ENCODE data around the gene LRP2. TPM values are rescaled to one million over a fixed set of nuclear protein-coding genes. Genes with fewer than 3 reads are reported as not detected.

The LRP2 gene
- total and polyA plus RNA-seq, 2 of the 8 experiments (the other 6 are each of a cell fraction or from before 2014, with no cell fraction given) = 2.0 to 2.9 TPM

- H3K14ac ChIP-seq (ENCODE audit: insufficient read length) = no peak overlapping the region
- CTCF ChIA-PET (ENCODE audit: partially characterized antibody) = interaction anchor here (0.7 to 1.6 kb wide), 2 partner anchors 11 to 116 kb away, joined by 3 to 6 read pairs; no protein-coding TSS in a partner anchor
- H3K9ac ChIP-seq (replicated peaks in 1 of 4; ENCODE audit: extremely low read depth in 1 of 4, low read depth in 3 of 4, low read length in 3 of 4) = no peak overlapping the region
- H2BK15ac ChIP-seq (ENCODE audit: low read length) = no peak overlapping the region
- H3K4me3 ChIP-seq (ENCODE audit: extremely low read depth in 1 of 4, insufficient read depth in 2 of 4, low read depth in 3 of 4, low read length in 4 of 4) = no peak overlapping the region
- no peak overlapping the region for H4K5ac ChIP-seq (ENCODE audit: insufficient read length, low read depth, low read length)
- H3K27me3 ChIP-seq (replicated peaks in 1 of 4; ENCODE audit: control insufficient read depth in 3 of 4, extremely low read depth in 1 of 4, insufficient read depth in 3 of 4, low read length in 3 of 4) = no peaks in the 10 kb centered on the region
- H4K20me1 ChIP-seq (replicated peaks in 1 of 2; ENCODE audit: control insufficient read depth in 1 of 2, insufficient read depth in 2 of 2, low read length in 2 of 2) = no peaks in the 10 kb centered on the region
- H3K36me3 ChIP-seq (ENCODE audit: control insufficient read depth in 2 of 4, insufficient read depth in 4 of 4, low read length in 3 of 4) = no peaks in the 10 kb centered on the region; a peak in 1 of 8 replicates
- no peak for DNase-seq (ENCODE audit: low read depth in 1 of 2, low spot score in 2 of 2)
- no peak overlapping the region for H3K27ac ChIP-seq (ENCODE audit: low read depth, low read length)
- H2BK20ac ChIP-seq (ENCODE audit: low read length) = no peak overlapping the region
- H3K4ac ChIP-seq (replicated peaks; ENCODE audit: insufficient read length, low read depth, low read length) = no peak overlapping the region
- H2AFZ ChIP-seq (ENCODE audit: low read length) = no peak overlapping the region
- H3K23me2 ChIP-seq (ENCODE audit: low read depth, low read length) = no peaks in the 10 kb centered on the region
- H2AK5ac ChIP-seq (ENCODE audit: low read depth, low read length) = no peak overlapping the region
- whole genome bisulfite sequencing, 2 experiments (ENCODE audit: extremely low coverage in 1 of 2, insufficient coverage in 1 of 2, insufficient read length in 1 of 2, insufficient replicate concordance in 2 of 2, low coverage in 1 of 2, low lambda C conversion rate in 2 of 2, missing lambda C conversion rate in 1 of 2) = 94% methylated on average over 2 of the region's 2 CpGs; no CpG with 5 or more reads in 1 of the 2 experiments
- no peak overlapping the region for H3K56ac ChIP-seq (replicated peaks; ENCODE audit: insufficient read length, low read depth, low read length)
- no peak for FAIRE-seq
- H4K91ac ChIP-seq (replicated peaks; ENCODE audit: insufficient read length, low read length) = no peak overlapping the region
- no peak overlapping the region for H3K18ac ChIP-seq (ENCODE audit: extremely low read depth, low read length)
- H3K4me1 ChIP-seq (replicated peaks in 1 of 4; ENCODE audit: control insufficient read depth in 3 of 4, insufficient read depth in 4 of 4, low read length in 3 of 4) = no peaks in the 10 kb centered on the region
- H4K8ac ChIP-seq (ENCODE audit: extremely low read depth, insufficient read depth, low read length) = no peak overlapping the region
- H3K4me2 ChIP-seq (ENCODE audit: insufficient read depth in 1 of 2, low read depth in 2 of 2, low read length in 2 of 2) = no peak overlapping the region
- no peak overlapping the region for H2BK12ac ChIP-seq (ENCODE audit: low read depth, low read length)
- no peaks in the 10 kb centered on the region; the same call in 1 of the 2 replicates for H3K79me1 ChIP-seq (ENCODE audit: low read depth, low read length)
- H3K79me2 ChIP-seq (ENCODE audit: control insufficient read depth in 1 of 2, insufficient read depth in 2 of 2, low read length in 2 of 2) = no peaks in the 10 kb centered on the region
- no peak overlapping the region for H3K23ac ChIP-seq (ENCODE audit: insufficient read length)
- no peak overlapping the region for H2BK120ac ChIP-seq (replicated peaks; ENCODE audit: low read depth, low read length)
- POLR2A ChIA-PET (ENCODE audit: partially characterized antibody) = no interaction called here
- no peak overlapping the region for H2BK5ac ChIP-seq (ENCODE audit: low read depth, low read length)
- H3K9me3 ChIP-seq (ENCODE audit: insufficient read depth in 2 of 2, low read depth in 1 of 2, low read length in 1 of 2) = no peaks in the 10 kb centered on the region
- TF ChIP-seq TCF12 (IDR thresholded peaks at IDR 0.05; ENCODE audit: low read depth, low read length) (no peak), RXRA (IDR thresholded peaks at IDR 0.05; ENCODE audit: insufficient read depth, low read depth, low read length) (no peak), KDM4A (IDR thresholded peaks at IDR 0.05; ENCODE audit: low read depth, low read length, severe bottlenecking) (no peak), SAP30 (IDR thresholded peaks at IDR 0.05; ENCODE audit: insufficient read depth, insufficient replicate concordance, low read length) (no peak), SIX5 (IDR thresholded peaks at IDR 0.05; ENCODE audit: low read depth, low read length) (no peak), RAD21 (IDR thresholded peaks at IDR 0.05 in 1 of 2, conservative IDR thresholded peaks at IDR 0.05 in 1 of 2; ENCODE audit: low read depth in 2 of 2, low read length in 2 of 2) (no peak), MAX (IDR thresholded peaks at IDR 0.05) (no peak), ATF2 (IDR thresholded peaks at IDR 0.05; ENCODE audit: low read length) (no peak), MAFK (IDR thresholded peaks at IDR 0.05; ENCODE audit: low read depth, low read length) (no peak)
Measured at GRCh38 chr2:169225906-169226305, 136.4 kb downstream of the LRP2 start.

All from H1 (cell line).